IMR-90 (cell line): ENCODE data around the gene NRP1.

Experiments
- BHLHE40 ChIP-seq: fragments of 150-350 bp; IDR thresholded peaks from 2 replicates; pipeline ENCODE4 v1.6.1; 2016; ENCODE audit warnings: mild to moderate bottlenecking, low read depth, low read length
- CEBPB ChIP-seq: IDR thresholded peaks from 2 replicates; pipeline ENCODE4 v1.6.1; 2012; ENCODE audit warnings: low read depth, low read length, improper control_type of control experiment
- MAFK ChIP-seq: IDR thresholded peaks from 2 replicates; pipeline ENCODE4 v1.6.1; 2012; ENCODE audit warnings: low read depth, low read length, improper control_type of control experiment
- MXI1 ChIP-seq: IDR thresholded peaks from 2 replicates; pipeline ENCODE4 v1.6.1; 2012; ENCODE audit warnings: low read depth, mild to moderate bottlenecking, low read length, moderate library complexity, borderline replicate concordance
- NFE2L2 ChIP-seq: fragments of 150-350 bp; IDR thresholded peaks from 2 replicates; pipeline ENCODE4 v1.6.1; 2016; ENCODE audit warnings: low read depth, mild to moderate bottlenecking, low read length
- POLR2A ChIP-seq: IDR thresholded peaks from 2 replicates; pipeline ENCODE4 v1.6.1; 2012; ENCODE audit warnings: mild to moderate bottlenecking, low read depth, low read length
- RAD21 ChIP-seq: IDR thresholded peaks from 2 replicates; pipeline ENCODE4 v1.6.1; 2012; ENCODE audit warnings: low read length, improper control_type of control experiment
- RFX5 ChIP-seq: IDR thresholded peaks from 2 replicates; pipeline ENCODE4 v1.8.0; 2012; ENCODE audit warnings: low read depth, mild to moderate bottlenecking, low read length, moderate library complexity
- TF ChIP-seq, protein P1 (sequence below): conservative IDR thresholded peaks from 2 replicates; pipeline ENCODE4 v1.5.1; 2012; ENCODE audit warnings: mild to moderate bottlenecking, low read depth, low read length, improper control_type of control experiment
- TF ChIP-seq, protein P2 (sequence below): fragments of 150-350 bp; IDR thresholded peaks from 2 replicates; pipeline ENCODE4 v1.6.1; 2017; ENCODE audit warnings: mild to moderate bottlenecking, antibody characterized with exemption, low read length, low read depth

DNA sequence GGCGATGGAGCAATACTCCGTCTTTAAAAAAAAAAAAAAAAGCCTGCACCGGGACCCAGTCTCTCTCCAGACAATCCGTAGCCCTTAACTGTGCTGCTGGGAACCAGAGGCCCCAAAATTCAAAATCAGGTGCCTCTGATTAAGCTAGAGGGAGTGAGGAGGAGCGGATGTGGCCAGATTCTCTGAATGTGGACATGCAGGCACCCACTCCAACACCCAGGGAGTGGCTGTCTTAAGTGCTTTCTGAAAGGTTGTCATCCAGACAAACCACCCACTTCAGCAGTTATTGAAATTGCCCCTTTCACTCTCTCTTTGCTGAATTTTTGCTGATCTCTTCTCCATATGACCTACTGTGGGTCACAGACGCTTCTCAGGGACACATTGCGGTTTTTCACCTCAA is 14.2 kb downstream of the NRP1 start:
- TF ChIP-seq, protein P1, sequence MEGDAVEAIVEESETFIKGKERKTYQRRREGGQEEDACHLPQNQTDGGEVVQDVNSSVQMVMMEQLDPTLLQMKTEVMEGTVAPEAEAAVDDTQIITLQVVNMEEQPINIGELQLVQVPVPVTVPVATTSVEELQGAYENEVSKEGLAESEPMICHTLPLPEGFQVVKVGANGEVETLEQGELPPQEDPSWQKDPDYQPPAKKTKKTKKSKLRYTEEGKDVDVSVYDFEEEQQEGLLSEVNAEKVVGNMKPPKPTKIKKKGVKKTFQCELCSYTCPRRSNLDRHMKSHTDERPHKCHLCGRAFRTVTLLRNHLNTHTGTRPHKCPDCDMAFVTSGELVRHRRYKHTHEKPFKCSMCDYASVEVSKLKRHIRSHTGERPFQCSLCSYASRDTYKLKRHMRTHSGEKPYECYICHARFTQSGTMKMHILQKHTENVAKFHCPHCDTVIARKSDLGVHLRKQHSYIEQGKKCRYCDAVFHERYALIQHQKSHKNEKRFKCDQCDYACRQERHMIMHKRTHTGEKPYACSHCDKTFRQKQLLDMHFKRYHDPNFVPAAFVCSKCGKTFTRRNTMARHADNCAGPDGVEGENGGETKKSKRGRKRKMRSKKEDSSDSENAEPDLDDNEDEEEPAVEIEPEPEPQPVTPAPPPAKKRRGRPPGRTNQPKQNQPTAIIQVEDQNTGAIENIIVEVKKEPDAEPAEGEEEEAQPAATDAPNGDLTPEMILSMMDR: no peak
- TF ChIP-seq POLR2A: no peak
- TF ChIP-seq BHLHE40: no peak
- no peak for TF ChIP-seq NFE2L2
- TF ChIP-seq, protein P2, sequence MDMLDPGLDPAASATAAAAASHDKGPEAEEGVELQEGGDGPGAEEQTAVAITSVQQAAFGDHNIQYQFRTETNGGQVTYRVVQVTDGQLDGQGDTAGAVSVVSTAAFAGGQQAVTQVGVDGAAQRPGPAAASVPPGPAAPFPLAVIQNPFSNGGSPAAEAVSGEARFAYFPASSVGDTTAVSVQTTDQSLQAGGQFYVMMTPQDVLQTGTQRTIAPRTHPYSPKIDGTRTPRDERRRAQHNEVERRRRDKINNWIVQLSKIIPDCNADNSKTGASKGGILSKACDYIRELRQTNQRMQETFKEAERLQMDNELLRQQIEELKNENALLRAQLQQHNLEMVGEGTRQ: no peak
- TF ChIP-seq MXI1: no peak
- no peak for TF ChIP-seq CEBPB
- TF ChIP-seq RFX5: no peak
- TF ChIP-seq MAFK: no peak
- TF ChIP-seq RAD21: no peak
